22Rv1 (cell line): ENCODE measurements around the gene NEFH.

Source experiments
- H3K27ac ChIP-seq: fragments of 450-650 bp; 2 replicates; pipeline ENCODE4 v1.5.1; 2017
- CTCF ChIP-seq: fragments of 450-650 bp; IDR thresholded peaks from 2 replicates; pipeline ENCODE4 v1.5.1; 2017; ENCODE audit warnings: mild to moderate bottlenecking
- ZFX ChIP-seq: fragments of 450-650 bp; IDR thresholded peaks from 2 replicates; pipeline ENCODE4 v1.6.1; 2017; ENCODE audit warnings: antibody characterized with exemption, borderline replicate concordance

NEFH gene

GRCh38 chr22:29536411-29536810, 56.4 kb downstream of the NEFH start:
- H3K27ac ChIP-seq, result no peak overlapping the region
- TF ChIP-seq ZFX (no peak), CTCF (no peak)

- H3K27ac ChIP-seq, result no peak overlapping the region
- TF ChIP-seq ZFX, result no peak
- TF ChIP-seq CTCF, result no peak
Measured at GRCh38 chr22:29539105-29539504, 59.1 kb downstream of the NEFH start.
